K562 (cell line): ENCODE data around the gene CTDSP1. TPM values are rescaled to one million over a fixed set of nuclear protein-coding genes. Genes with fewer than 3 reads are reported as not detected.

Experiments
- COPS2 ChIP-seq: fragments of 450-650 bp; conservative IDR thresholded peaks from 2 replicates; pipeline ENCODE4 v1.6.1; 2016; ENCODE audit warnings: mild to moderate bottlenecking, moderate library complexity
- ETS2 ChIP-seq: IDR thresholded peaks from 2 replicates; pipeline ENCODE4 v1.6.1; 2016; ENCODE audit warnings: borderline replicate concordance, missing genetic modification characterization, mild to moderate bottlenecking, moderate library complexity, missing compliant biosample characterization; ENCODE audit not compliant: poor library complexity, severe bottlenecking
- EWSR1 ChIP-seq: fragments of 450-650 bp; IDR thresholded peaks from 2 replicates; pipeline ENCODE4 v1.6.1; 2018; ENCODE audit warnings: borderline replicate concordance, mild to moderate bottlenecking, low read depth, moderate library complexity; ENCODE audit not compliant: partially characterized antibody
- PML ChIP-seq: IDR thresholded peaks from 2 replicates; pipeline ENCODE4 v1.6.1; 2012; ENCODE audit warnings: low read length, inconsistent platforms
- PRMT5 ChIP-seq: sonication (generic); formaldehyde crosslinking; IDR thresholded peaks from 2 replicates; pipeline ENCODE4 v1.5.0; 2020; ENCODE audit warnings: missing genetic modification reagents
- TEAD1 ChIP-seq, 2 experiments: fragments of 450-650 bp in 1 of 2; sonication (generic) in 1 of 2; formaldehyde crosslinking; IDR thresholded peaks; 2 replicates each; pipeline versions ENCODE4 v1.4.0 to v1.8.0; 2020 to 2022; ENCODE audit warnings: mild to moderate bottlenecking in 2 of 2, missing genetic modification reagents in 1 of 2
- ZNF184 ChIP-seq: sonication (generic); formaldehyde crosslinking; IDR thresholded peaks from 2 replicates; pipeline ENCODE4 v1.5.0; 2020; ENCODE audit warnings: missing genetic modification reagents
- polyA plus RNA-seq, 8 experiments: library from polyadenylated mRNA; depleted of rRNA in 4 of 8; stranded (reverse) in 5 of 8; unstranded in 3 of 8; fragments of >200 nt; fragmentation: Nextera tagmentation in 2 of 8; fragmentation: Illumina TruSeq in 1 of 8; extraction: Ambion mirVana in 2 of 8; extraction: Trizol in 1 of 8; gene quantifications; 2 replicates each; pipeline versions ENCODE4 v1.2.1 to v1.2.3, GENCODE V29; 2011 to 2014; ENCODE audit warnings: inconsistent platforms in 1 of 8, missing spikeins in 1 of 8
- total RNA-seq, 7 experiments: library from RNA; depleted of rRNA in 6 of 7; stranded (reverse); fragments of >200 nt in 6 of 7; fragmentation: Illumina TruSeq in 2 of 7; extraction: Trizol in 2 of 7; gene quantifications; 2 replicates each; pipeline versions ENCODE4 v1.2.1 to v1.2.3, GENCODE V29; 2011 to 2021; ENCODE audit warnings: low replicate concordance in 1 of 7
- TF ChIP-seq, protein P1 (sequence below), 2 experiments: IDR thresholded peaks; 2 replicates each; pipeline ENCODE4 v1.6.1; 2011; ENCODE audit warnings: borderline replicate concordance in 1 of 2, control low read depth in 1 of 2, low read depth in 1 of 2, low read length in 1 of 2, mild to moderate bottlenecking in 1 of 2, mixed read lengths in 1 of 2, moderate library complexity in 1 of 2; ENCODE audit not compliant: insufficient read depth in 1 of 2, insufficient read length in 1 of 2, poor library complexity in 1 of 2, severe bottlenecking in 1 of 2; ENCODE audit errors: extremely low read depth in 1 of 2
- TF ChIP-seq, protein P2 (sequence below): IDR thresholded peaks from 2 replicates; pipeline ENCODE4 v1.6.1; 2014; ENCODE audit warnings: antibody characterized with exemption
- TF ChIP-seq, protein P3 (sequence below), 2 experiments: fragments of 450-650 bp; formaldehyde crosslinking in 1 of 2; IDR thresholded peaks; 2 replicates each; pipeline versions ENCODE4 v1.4.0 to v1.6.1; 2014 to 2020; ENCODE audit warnings: mild to moderate bottlenecking in 2 of 2, borderline replicate concordance in 1 of 2, low read depth in 1 of 2

CTDSP1 gene
- total and polyA plus RNA-seq, 9 of the 15 experiments (the other 6 are each of a cell fraction or from before 2014, with no cell fraction given), result 2.4 to 74.8 (median 45.8) TPM

GRCh38 chr2:218406209-218406948 is 6.7 kb downstream of the CTDSP1 start (continued):
- TF ChIP-seq COPS2, result no peak
- no peak for TF ChIP-seq ZNF184 (CRISPR knock-in tag)
- TF ChIP-seq, protein P1, sequence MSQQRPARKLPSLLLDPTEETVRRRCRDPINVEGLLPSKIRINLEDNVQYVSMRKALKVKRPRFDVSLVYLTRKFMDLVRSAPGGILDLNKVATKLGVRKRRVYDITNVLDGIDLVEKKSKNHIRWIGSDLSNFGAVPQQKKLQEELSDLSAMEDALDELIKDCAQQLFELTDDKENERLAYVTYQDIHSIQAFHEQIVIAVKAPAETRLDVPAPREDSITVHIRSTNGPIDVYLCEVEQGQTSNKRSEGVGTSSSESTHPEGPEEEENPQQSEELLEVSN (IDR thresholded peaks at IDR 0.05; ENCODE audit: borderline replicate concordance in 1 of 2, extremely low read depth in 1 of 2, insufficient read depth in 1 of 2, insufficient read length in 1 of 2, low read depth in 1 of 2, low read length in 1 of 2, poor library complexity in 1 of 2, severe bottlenecking in 1 of 2), result peak in 1 of 2 experiments; percentile 4
- TF ChIP-seq PRMT5, result no peak
- TF ChIP-seq, protein P2, sequence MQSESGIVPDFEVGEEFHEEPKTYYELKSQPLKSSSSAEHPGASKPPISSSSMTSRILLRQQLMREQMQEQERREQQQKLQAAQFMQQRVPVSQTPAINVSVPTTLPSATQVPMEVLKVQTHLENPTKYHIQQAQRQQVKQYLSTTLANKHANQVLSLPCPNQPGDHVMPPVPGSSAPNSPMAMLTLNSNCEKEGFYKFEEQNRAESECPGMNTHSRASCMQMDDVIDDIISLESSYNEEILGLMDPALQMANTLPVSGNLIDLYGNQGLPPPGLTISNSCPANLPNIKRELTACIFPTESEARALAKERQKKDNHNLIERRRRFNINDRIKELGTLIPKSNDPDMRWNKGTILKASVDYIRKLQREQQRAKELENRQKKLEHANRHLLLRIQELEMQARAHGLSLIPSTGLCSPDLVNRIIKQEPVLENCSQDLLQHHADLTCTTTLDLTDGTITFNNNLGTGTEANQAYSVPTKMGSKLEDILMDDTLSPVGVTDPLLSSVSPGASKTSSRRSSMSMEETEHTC, result no peak
- peak in 1 of 2 experiments; percentile 88; a peak in 2 of 4 replicates for TF ChIP-seq TEAD1 (CRISPR knock-in tag; IDR thresholded peaks at IDR 0.05)
- no peak for TF ChIP-seq PML
- TF ChIP-seq, protein P3, sequence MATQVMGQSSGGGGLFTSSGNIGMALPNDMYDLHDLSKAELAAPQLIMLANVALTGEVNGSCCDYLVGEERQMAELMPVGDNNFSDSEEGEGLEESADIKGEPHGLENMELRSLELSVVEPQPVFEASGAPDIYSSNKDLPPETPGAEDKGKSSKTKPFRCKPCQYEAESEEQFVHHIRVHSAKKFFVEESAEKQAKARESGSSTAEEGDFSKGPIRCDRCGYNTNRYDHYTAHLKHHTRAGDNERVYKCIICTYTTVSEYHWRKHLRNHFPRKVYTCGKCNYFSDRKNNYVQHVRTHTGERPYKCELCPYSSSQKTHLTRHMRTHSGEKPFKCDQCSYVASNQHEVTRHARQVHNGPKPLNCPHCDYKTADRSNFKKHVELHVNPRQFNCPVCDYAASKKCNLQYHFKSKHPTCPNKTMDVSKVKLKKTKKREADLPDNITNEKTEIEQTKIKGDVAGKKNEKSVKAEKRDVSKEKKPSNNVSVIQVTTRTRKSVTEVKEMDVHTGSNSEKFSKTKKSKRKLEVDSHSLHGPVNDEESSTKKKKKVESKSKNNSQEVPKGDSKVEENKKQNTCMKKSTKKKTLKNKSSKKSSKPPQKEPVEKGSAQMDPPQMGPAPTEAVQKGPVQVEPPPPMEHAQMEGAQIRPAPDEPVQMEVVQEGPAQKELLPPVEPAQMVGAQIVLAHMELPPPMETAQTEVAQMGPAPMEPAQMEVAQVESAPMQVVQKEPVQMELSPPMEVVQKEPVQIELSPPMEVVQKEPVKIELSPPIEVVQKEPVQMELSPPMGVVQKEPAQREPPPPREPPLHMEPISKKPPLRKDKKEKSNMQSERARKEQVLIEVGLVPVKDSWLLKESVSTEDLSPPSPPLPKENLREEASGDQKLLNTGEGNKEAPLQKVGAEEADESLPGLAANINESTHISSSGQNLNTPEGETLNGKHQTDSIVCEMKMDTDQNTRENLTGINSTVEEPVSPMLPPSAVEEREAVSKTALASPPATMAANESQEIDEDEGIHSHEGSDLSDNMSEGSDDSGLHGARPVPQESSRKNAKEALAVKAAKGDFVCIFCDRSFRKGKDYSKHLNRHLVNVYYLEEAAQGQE (IDR thresholded peaks at IDR 0.05; ENCODE audit: borderline replicate concordance), result peak; percentile 57; the same call in 1 of the 2 replicates
- TF ChIP-seq, protein P3 (CRISPR knock-in tag; IDR thresholded peaks at IDR 0.05; ENCODE audit: low read depth), result peak; percentile 74; the same call in 1 of the 2 replicates
- no peak for TF ChIP-seq EWSR1
- TF ChIP-seq ETS2 (tag), result no peak
